WTC11 (cell line): ENCODE results near the gene TRRAP. TPM values are rescaled to one million over a fixed set of nuclear protein-coding genes. Genes with fewer than 3 reads are reported as not detected.
A peak's percentile ranks its signal among the peaks of the same experiment; 100 is the strongest.
"Not testable (repeated sequence)": the region's sequence is repeated elsewhere in the genome, so short reads cannot be mapped to it uniquely, and the experiment has no call there.

Experiments used
- ATAC-seq: fragments of 200-7000 bp; cut with Tn5 transposase; 2 replicates; pipeline ENCODE4 v1.10.0; 2021; ENCODE audit warnings: mild to moderate bottlenecking, moderate library complexity
- CTCF ChIA-PET: fragments of 300-600 bp; sonication (Branson Sonifier 250); formaldehyde crosslinking; loops from one replicate; lab custom pipeline; 2021; ENCODE audit warnings: antibody characterized with exemption; lab: Charles Lee
- POLR2A ChIA-PET: fragments of 350-600 bp; sonication (Branson Sonifier 250); formaldehyde crosslinking; loops from one replicate; lab custom pipeline; 2021; ENCODE audit warnings: antibody characterized with exemption; lab: Charles Lee
- DNase-seq: peaks from one replicate; pipeline ENCODE4 v3.0.0; 2021; ENCODE audit warnings: low spot score
- H3K27ac Mint-ChIP-seq: 2 replicates; pipeline ENCODE4 v1.8.0; 2021; ENCODE audit warnings: mixed read lengths
- H3K27me3 Mint-ChIP-seq: 2 replicates; pipeline ENCODE4 v1.8.0; 2021; ENCODE audit warnings: low read depth, mild to moderate bottlenecking, moderate library complexity, mixed read lengths
- H3K36me3 Mint-ChIP-seq: 2 replicates; pipeline ENCODE4 v1.8.0; 2021; ENCODE audit warnings: mixed read lengths
- H3K4me1 Mint-ChIP-seq: 2 replicates; pipeline ENCODE4 v1.8.0; 2022; ENCODE audit warnings: mixed read lengths
- H3K4me3 Mint-ChIP-seq: 2 replicates; pipeline ENCODE4 v1.8.0; 2021; ENCODE audit warnings: mild to moderate bottlenecking, moderate library complexity, mixed read lengths
- H3K9me3 Mint-ChIP-seq: 2 replicates; pipeline ENCODE4 v1.8.0; 2021; ENCODE audit warnings: mixed read lengths
- ETV6 ChIP-seq: sonication (generic); formaldehyde crosslinking; IDR thresholded peaks from 2 replicates; pipeline ENCODE4 v1.8.1; 2022; ENCODE audit warnings: mild to moderate bottlenecking, missing genetic modification reagents
- FOXP4 ChIP-seq: sonication (generic); formaldehyde crosslinking; IDR thresholded peaks from 2 replicates; pipeline ENCODE4 v1.8.0; 2022; ENCODE audit warnings: mild to moderate bottlenecking, missing genetic modification reagents
- MYBL2 ChIP-seq: sonication (generic); formaldehyde crosslinking; IDR thresholded peaks from 2 replicates; pipeline ENCODE4 v1.8.1; 2023; ENCODE audit warnings: mild to moderate bottlenecking, moderate library complexity, missing genetic modification reagents
- NFYB ChIP-seq: sonication (generic); formaldehyde crosslinking; conservative IDR thresholded peaks from 2 replicates; pipeline ENCODE4 v1.8.0; 2022; ENCODE audit warnings: low read depth, missing genetic modification reagents
- SMAD4 ChIP-seq: sonication (generic); formaldehyde crosslinking; IDR thresholded peaks from 2 replicates; pipeline ENCODE4 v1.8.0; 2022; ENCODE audit warnings: mild to moderate bottlenecking, missing genetic modification reagents
- TEAD1 ChIP-seq: sonication (generic); formaldehyde crosslinking; IDR thresholded peaks from 2 replicates; pipeline ENCODE4 v1.8.0; 2022; ENCODE audit warnings: mild to moderate bottlenecking, missing genetic modification reagents
- USF2 ChIP-seq: sonication (generic); formaldehyde crosslinking; IDR thresholded peaks from 2 replicates; pipeline ENCODE4 v1.8.1; 2023; ENCODE audit warnings: mild to moderate bottlenecking, missing genetic modification reagents, moderate library complexity
- ZNF121 ChIP-seq: sonication (generic); formaldehyde crosslinking; IDR thresholded peaks from 2 replicates; pipeline ENCODE4 v1.8.0; 2023; ENCODE audit warnings: missing genetic modification reagents
- ZNF232 ChIP-seq: sonication (generic); formaldehyde crosslinking; IDR thresholded peaks from 2 replicates; pipeline ENCODE4 v1.8.0; 2022; ENCODE audit warnings: mild to moderate bottlenecking, missing genetic modification reagents
- ZNF396 ChIP-seq: fragments of 250-450 bp; sonication (Bioruptor Pico); IDR thresholded peaks from 2 replicates; pipeline ENCODE4 v1.8.0; 2021; ENCODE audit warnings: mild to moderate bottlenecking, moderate library complexity, borderline replicate concordance
- ZNF671 ChIP-seq: fragments of 250-450 bp; sonication (Bioruptor Pico); IDR thresholded peaks from 2 replicates; pipeline ENCODE4 v1.8.0; 2021; ENCODE audit warnings: mild to moderate bottlenecking
- total RNA-seq: library from RNA; stranded (reverse); gene quantifications from 3 replicates; pipeline ENCODE4 v1.2.3, GENCODE V29; 2021
- TF ChIP-seq, protein P1 (sequence below): sonication (generic); formaldehyde crosslinking; IDR thresholded peaks from 2 replicates; pipeline ENCODE4 v1.8.1; 2023; ENCODE audit warnings: mild to moderate bottlenecking, missing genetic modification reagents
- TF ChIP-seq, protein P2 (sequence below): sonication (generic); formaldehyde crosslinking; IDR thresholded peaks from 2 replicates; pipeline ENCODE4 v1.8.0; 2022; ENCODE audit warnings: mild to moderate bottlenecking, missing genetic modification reagents
- TF ChIP-seq, protein P3 (sequence below): sonication (generic); formaldehyde crosslinking; conservative IDR thresholded peaks from 2 replicates; pipeline ENCODE4 v1.8.1; 2023; ENCODE audit warnings: mild to moderate bottlenecking, low read depth, missing genetic modification reagents, moderate library complexity

Gene TRRAP
- total RNA-seq, 1 experiment from 2014 or later, result 46.5 TPM

DNA sequence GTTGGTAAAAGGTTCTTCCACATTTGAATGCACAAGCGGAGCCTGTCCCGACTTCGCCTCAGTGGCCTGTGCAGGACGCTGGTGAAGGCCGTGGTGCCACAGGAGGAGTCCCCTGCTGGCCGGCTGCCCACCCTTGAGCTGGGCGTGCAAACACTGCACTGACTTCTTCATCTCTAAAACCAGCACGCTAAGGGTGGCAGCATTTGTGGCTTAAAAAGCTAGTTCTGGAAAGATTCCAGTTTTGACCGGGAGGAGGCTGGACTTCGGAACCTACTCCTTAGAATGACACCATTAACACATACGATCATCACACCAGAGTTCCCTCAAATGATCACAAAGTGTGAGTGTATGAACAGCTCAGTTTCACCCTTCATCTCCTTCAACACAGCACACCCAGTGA is 163.2 kb downstream of the TRRAP start:
- POLR2A ChIA-PET, result no interaction called here

GRCh38 chr7:99042957-99043356 is 164.6 kb downstream of the TRRAP start:
- H3K27ac Mint-ChIP-seq, result peak overlapping the region; percentile 22; the same call in 1 of the 2 replicates
- 0 out of 2 replicates have a peak, but pooled peaks cover 3% of the 10 kb centered on the region for H3K4me1 Mint-ChIP-seq
- H3K4me3 Mint-ChIP-seq, result no peak overlapping the region
- DNase-seq, result no peak
- no peak for ATAC-seq
- H3K36me3 Mint-ChIP-seq, result peaks cover 72% of the 10 kb centered on the region
- no peaks in the 10 kb centered on the region for H3K27me3 Mint-ChIP-seq
- CTCF ChIA-PET, result no interaction called here
- no peaks in the 10 kb centered on the region for H3K9me3 Mint-ChIP-seq
- no peak for TF ChIP-seq FOXP4 (CRISPR knock-in tag)
- TF ChIP-seq, all 79 proteins: peak for 0
- POLR2A ChIA-PET, result no interaction called here

More for the DNA sequence above, 163.2 kb downstream of the TRRAP start:
- DNase-seq (no peak), ATAC-seq (no peak)
- CTCF ChIA-PET, result interaction anchor here (1.9 to 2.2 kb wide), 2 partner anchors 143 to 229 kb away, joined by 5 to 8 read pairs; no protein-coding TSS in a partner anchor
- TF ChIP-seq ZNF232 (CRISPR knock-in tag), result no peak
- TF ChIP-seq MYBL2 (CRISPR knock-in tag), result no peak
- no peak for TF ChIP-seq ZNF121 (CRISPR knock-in tag)
- TF ChIP-seq ZNF396 (CRISPR knock-in tag), result no peak
- no peak for TF ChIP-seq USF2 (CRISPR knock-in tag)
- no peak for TF ChIP-seq TEAD1 (CRISPR knock-in tag)
- TF ChIP-seq, protein P1, sequence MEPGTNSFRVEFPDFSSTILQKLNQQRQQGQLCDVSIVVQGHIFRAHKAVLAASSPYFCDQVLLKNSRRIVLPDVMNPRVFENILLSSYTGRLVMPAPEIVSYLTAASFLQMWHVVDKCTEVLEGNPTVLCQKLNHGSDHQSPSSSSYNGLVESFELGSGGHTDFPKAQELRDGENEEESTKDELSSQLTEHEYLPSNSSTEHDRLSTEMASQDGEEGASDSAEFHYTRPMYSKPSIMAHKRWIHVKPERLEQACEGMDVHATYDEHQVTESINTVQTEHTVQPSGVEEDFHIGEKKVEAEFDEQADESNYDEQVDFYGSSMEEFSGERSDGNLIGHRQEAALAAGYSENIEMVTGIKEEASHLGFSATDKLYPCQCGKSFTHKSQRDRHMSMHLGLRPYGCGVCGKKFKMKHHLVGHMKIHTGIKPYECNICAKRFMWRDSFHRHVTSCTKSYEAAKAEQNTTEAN (CRISPR knock-in tag), result no peak
- TF ChIP-seq, protein P2, sequence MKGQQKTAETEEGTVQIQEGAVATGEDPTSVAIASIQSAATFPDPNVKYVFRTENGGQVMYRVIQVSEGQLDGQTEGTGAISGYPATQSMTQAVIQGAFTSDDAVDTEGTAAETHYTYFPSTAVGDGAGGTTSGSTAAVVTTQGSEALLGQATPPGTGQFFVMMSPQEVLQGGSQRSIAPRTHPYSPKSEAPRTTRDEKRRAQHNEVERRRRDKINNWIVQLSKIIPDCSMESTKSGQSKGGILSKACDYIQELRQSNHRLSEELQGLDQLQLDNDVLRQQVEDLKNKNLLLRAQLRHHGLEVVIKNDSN (CRISPR knock-in tag), result no peak
- TF ChIP-seq, protein P3, sequence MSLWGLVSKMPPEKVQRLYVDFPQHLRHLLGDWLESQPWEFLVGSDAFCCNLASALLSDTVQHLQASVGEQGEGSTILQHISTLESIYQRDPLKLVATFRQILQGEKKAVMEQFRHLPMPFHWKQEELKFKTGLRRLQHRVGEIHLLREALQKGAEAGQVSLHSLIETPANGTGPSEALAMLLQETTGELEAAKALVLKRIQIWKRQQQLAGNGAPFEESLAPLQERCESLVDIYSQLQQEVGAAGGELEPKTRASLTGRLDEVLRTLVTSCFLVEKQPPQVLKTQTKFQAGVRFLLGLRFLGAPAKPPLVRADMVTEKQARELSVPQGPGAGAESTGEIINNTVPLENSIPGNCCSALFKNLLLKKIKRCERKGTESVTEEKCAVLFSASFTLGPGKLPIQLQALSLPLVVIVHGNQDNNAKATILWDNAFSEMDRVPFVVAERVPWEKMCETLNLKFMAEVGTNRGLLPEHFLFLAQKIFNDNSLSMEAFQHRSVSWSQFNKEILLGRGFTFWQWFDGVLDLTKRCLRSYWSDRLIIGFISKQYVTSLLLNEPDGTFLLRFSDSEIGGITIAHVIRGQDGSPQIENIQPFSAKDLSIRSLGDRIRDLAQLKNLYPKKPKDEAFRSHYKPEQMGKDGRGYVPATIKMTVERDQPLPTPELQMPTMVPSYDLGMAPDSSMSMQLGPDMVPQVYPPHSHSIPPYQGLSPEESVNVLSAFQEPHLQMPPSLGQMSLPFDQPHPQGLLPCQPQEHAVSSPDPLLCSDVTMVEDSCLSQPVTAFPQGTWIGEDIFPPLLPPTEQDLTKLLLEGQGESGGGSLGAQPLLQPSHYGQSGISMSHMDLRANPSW (CRISPR knock-in tag), result no peak
- no peak for TF ChIP-seq SMAD4 (CRISPR knock-in tag)
- no peak for TF ChIP-seq NFYB (CRISPR knock-in tag)
- TF ChIP-seq ZNF671, result no peak
- no peak for TF ChIP-seq ETV6 (CRISPR knock-in tag)
- Mint-ChIP-seq H3K27ac (peak overlapping the region; percentile 39; the same call in 1 of the 2 replicates), H3K9me3 (no peaks in the 10 kb centered on the region), H3K4me1 (0 out of 2 replicates have a peak, but pooled peaks cover 3% of the 10 kb centered on the region), H3K27me3 (no peaks in the 10 kb centered on the region), H3K4me3 (no peak overlapping the region), H3K36me3 (peaks cover 73% of the 10 kb centered on the region)

DNA sequence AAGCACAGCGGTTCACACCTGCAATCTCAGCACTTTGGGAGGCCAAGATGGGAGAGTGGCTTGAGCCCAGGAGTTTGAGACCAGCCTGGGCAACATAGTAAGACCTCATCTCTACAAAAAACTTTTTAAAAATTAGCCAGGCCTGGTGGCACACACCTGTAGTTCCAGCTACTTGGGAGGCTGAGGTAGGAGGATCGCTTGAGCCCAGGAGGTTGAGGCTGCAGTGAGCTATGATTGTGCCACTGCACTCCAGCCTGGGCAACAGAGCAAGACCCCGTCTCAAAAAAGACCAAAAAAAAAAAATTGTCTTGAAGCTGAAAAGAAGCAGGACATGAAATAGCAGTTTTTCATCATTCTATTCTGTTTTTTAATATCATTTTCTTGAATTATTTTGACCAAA is 166.5 kb downstream of the TRRAP start:
- H3K9me3 Mint-ChIP-seq, DNase-seq, ATAC-seq, H3K27me3 Mint-ChIP-seq, CTCF ChIA-PET, H3K27ac Mint-ChIP-seq, POLR2A ChIA-PET, H3K4me1 Mint-ChIP-seq, H3K4me3 Mint-ChIP-seq: not testable (repeated sequence)
- peaks cover 74% of the 10 kb centered on the region for H3K36me3 Mint-ChIP-seq
- peak; percentile 63; the same call in 1 of the 2 replicates for TF ChIP-seq ZNF121 (CRISPR knock-in tag)

GRCh38 chr7:99046262-99046661 is 167.9 kb downstream of the TRRAP start:
- H3K27me3 Mint-ChIP-seq, DNase-seq, H3K9me3 Mint-ChIP-seq, H3K27ac Mint-ChIP-seq, H3K4me3 Mint-ChIP-seq, POLR2A ChIA-PET, H3K4me1 Mint-ChIP-seq, ATAC-seq: not testable (repeated sequence)
- H3K36me3 Mint-ChIP-seq, result peaks cover 74% of the 10 kb centered on the region
- CTCF ChIA-PET, result interaction anchor here (1.9 kb wide), 1 partner anchor 9 kb away, joined by 7 read pairs; no protein-coding TSS in a partner anchor
